Breast epithelium (tissue), 4 donors: ENCODE results near the gene ESYT1. TPM values are rescaled to one million over a fixed set of nuclear protein-coding genes. Genes with fewer than 3 reads are reported as not detected.
"Not testable (repeated sequence)": the region's sequence is repeated elsewhere in the genome, so short reads cannot be mapped to it uniquely, and the experiment has no call there.

Source experiments
- DNase-seq, 2 donors: peaks; one replicate each; pipeline ENCODE4 v3.0.0-alpha.2; 2019; ENCODE audit warnings: low spot score in 2 of 2
- H3K27ac ChIP-seq, 2 donors: fragments of 200-600 bp; sonication (generic) in 1 of 2; one replicate each; pipeline ENCODE4 v1.5.1; 2016 to 2019; ENCODE audit warnings: mild to moderate bottlenecking in 1 of 2
- H3K27me3 ChIP-seq, 2 donors: fragments of 200-600 bp; sonication (generic) in 1 of 2; one replicate each; pipeline versions ENCODE4 v1.5.1 to v1.6.0; 2017 to 2019; ENCODE audit warnings: control low read depth in 1 of 2, mild to moderate bottlenecking in 1 of 2
- H3K36me3 ChIP-seq: fragments of 200-600 bp; one replicate; pipeline ENCODE4 v1.5.1; 2019
- H3K4me1 ChIP-seq, 2 donors: fragments of 200-600 bp; sonication (generic); one replicate each; pipeline ENCODE4 v1.5.1; 2016 to 2019; ENCODE audit warnings: control low read depth in 1 of 2
- H3K4me3 ChIP-seq, 3 donors: fragments of 200-600 bp; sonication (generic); 1 replicate in 2 of 3; 2 replicates in 1 of 3; pipeline ENCODE4 v1.5.1; 2016 to 2019; ENCODE audit warnings: mild to moderate bottlenecking in 3 of 3, moderate library complexity in 2 of 3
- H3K9me3 ChIP-seq, 2 donors: fragments of 200-600 bp; sonication (generic) in 1 of 2; one replicate each; pipeline ENCODE4 v1.5.1; 2016 to 2019; ENCODE audit warnings: control low read depth in 1 of 2
- CTCF ChIP-seq, 3 donors: fragments of 450-650 bp; IDR thresholded peaks; one replicate each; pipeline ENCODE4 v1.5.1; 2016 to 2017; ENCODE audit warnings: antibody characterized with exemption in 3 of 3, mild to moderate bottlenecking in 3 of 3, moderate library complexity in 3 of 3
- POLR2A ChIP-seq: fragments of 450-650 bp; IDR thresholded peaks from one replicate; pipeline ENCODE4 v1.6.1; 2016; ENCODE audit warnings: antibody characterized with exemption, mild to moderate bottlenecking, moderate library complexity
- POLR2AphosphoS5 ChIP-seq, 3 donors: sonication (generic); formaldehyde crosslinking; IDR thresholded peaks; one replicate each; pipeline ENCODE4 v1.6.1; 2017; ENCODE audit warnings: antibody characterized with exemption in 3 of 3
- intact Hi-C: fragments of 100-400 bp; cut with DNase I; formaldehyde crosslinking; loops from one replicate; pipeline ENCODE4 v1.15.1; 2023; ENCODE audit warnings: low total_unique reads
- total RNA-seq, 3 donors: library from RNA; depleted of rRNA; stranded (reverse); fragments of >200 nt; gene quantifications; one replicate each; pipeline ENCODE4 v1.1.0, GENCODE V29; 2016

The ESYT1 gene
- total RNA-seq, 3 donors from 2014 or later: 132 to 243 (median 146) TPM

DNA sequence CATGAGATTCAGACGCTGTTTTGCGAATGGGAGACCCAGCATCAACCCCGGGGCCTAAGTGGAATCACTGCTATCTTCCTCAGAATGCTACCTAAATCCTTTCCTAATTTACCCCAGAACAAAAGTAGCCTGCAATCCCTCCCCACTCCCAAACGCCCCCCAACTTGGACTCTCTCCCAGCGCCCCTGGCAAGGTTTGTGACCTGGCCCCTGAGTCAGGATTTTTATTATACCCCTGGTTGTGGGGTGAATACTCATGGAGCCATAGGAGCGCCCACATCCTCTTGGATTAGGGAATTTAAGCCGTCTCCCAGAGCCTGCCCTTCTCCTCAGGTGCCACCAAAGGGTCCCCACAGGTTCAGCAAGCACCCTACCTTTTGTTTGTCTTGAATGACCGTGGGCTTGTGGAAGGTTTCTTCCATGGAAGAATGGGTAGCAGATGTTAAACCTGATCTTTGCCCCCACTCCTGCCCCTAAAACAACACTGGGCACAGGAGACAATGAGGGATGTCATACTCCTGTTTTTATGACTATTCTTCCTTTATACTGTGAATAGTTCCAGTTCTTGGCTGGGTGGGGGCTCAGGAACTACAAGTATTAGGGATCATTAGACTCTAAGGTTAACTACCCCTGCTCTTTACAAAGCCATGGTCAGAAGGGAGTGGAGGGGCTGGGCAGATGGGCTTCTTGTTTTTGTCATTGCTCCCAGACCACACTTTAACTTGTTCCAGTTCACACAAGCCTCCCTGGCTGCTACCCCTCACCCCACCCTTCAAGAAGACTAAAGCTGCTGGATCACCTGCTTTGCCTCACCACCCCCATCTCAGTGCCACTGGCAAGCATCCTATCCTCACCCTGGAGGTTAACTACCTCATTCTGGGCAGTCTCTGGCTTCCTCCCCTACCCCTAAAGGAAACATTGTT lies 24.9 kb downstream of the ESYT1 start:
- peak overlapping the region; percentile 60 to 75 (median 69) for H3K4me3 ChIP-seq
- H3K9me3 ChIP-seq: no peaks in the 10 kb centered on the region
- H3K36me3 ChIP-seq: no peaks in the 10 kb centered on the region
- DNase-seq: no peak
- peak overlapping the region; percentile 95 to 97 for H3K27ac ChIP-seq
- no peaks in the 10 kb centered on the region for H3K27me3 ChIP-seq
- peaks cover 4 to 16% of the 10 kb centered on the region in 2 donors for H3K4me1 ChIP-seq
- intact Hi-C loops: no loop called here
- no peak for TF ChIP-seq CTCF (IDR thresholded peaks at IDR 0.05)
- peak; percentile 1 for TF ChIP-seq POLR2A

DNA sequence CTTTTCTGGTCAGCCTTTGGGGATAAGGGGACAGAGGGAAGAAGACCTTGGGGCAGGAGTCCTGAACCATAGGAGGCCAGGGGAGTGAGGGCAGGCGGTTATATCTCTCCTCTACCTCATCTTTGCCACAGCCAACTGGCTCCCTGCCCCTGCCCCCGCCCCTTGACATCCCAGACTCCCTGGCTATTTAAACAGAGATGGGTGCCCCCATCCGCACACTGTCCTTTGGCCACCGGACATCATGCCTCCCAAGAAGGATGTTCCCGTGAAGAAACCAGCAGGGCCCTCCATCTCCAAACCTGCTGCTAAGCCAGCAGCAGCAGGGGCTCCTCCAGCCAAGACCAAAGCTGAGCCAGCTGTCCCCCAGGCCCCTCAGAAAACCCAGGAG lies 25.6 kb downstream of the ESYT1 start:
- peak overlapping the region in 1 of 2 donors; percentile 95 for H3K27ac ChIP-seq
- peak overlapping the region in 1 of 3 donors; percentile 75 for H3K4me3 ChIP-seq
- no peak for DNase-seq
- H3K9me3 ChIP-seq: no peaks in the 10 kb centered on the region
- intact Hi-C loops: no loop called here
- no peaks in the 10 kb centered on the region for H3K27me3 ChIP-seq
- no peaks in the 10 kb centered on the region for H3K36me3 ChIP-seq
- no peak for TF ChIP-seq POLR2A
- no peak for TF ChIP-seq POLR2AphosphoS5 (IDR thresholded peaks at IDR 0.05)
- no peak for TF ChIP-seq CTCF (IDR thresholded peaks at IDR 0.05)
- H3K4me1 ChIP-seq: peaks cover 4 to 16% of the 10 kb centered on the region in 2 donors

GRCh38 chr12:56154246-56154771 lies 26.2 kb downstream of the ESYT1 start:
- DNase-seq: no peak
- Histone ChIP-seq H3K4me3 (no peak overlapping the region), H3K36me3 (no peaks in the 10 kb centered on the region), H3K4me1 (peaks cover 4 to 16% of the 10 kb centered on the region in 2 donors), H3K9me3 (no peaks in the 10 kb centered on the region), H3K27me3 (no peaks in the 10 kb centered on the region), H3K27ac (peak overlapping the region in 1 of 2 donors; percentile 8)
- TF ChIP-seq CTCF (IDR thresholded peaks at IDR 0.05) (no peak), POLR2A (no peak), POLR2AphosphoS5 (IDR thresholded peaks at IDR 0.05) (no peak)
- intact Hi-C loops: no loop called here

DNA sequence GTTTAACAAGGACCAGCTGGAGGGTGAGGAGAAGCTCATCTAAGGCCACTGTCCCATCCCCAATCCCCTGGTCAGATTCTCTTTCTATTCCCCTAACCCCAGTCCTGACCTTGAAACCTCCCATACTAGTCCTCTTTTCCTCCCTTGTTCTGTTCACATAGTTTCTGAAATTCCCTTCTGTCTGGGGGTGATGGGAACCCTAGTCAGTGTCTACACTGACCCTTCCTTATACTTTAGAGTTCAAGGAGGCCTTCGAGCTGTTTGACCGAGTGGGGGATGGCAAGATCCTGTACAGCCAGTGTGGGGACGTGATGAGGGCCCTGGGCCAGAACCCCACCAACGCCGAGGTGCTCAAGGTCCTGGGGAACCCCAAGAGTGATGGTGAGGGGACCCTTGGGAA lies 26.8 kb downstream of the ESYT1 start:
- no peak overlapping the region for H3K4me3 ChIP-seq
- H3K27ac ChIP-seq: no peak overlapping the region
- H3K36me3 ChIP-seq: no peaks in the 10 kb centered on the region
- no peak for DNase-seq
- peaks cover 4 to 21% of the 10 kb centered on the region in 2 donors for H3K4me1 ChIP-seq
- no peaks in the 10 kb centered on the region for H3K9me3 ChIP-seq
- TF ChIP-seq POLR2A: no peak
- no peak for TF ChIP-seq POLR2AphosphoS5 (IDR thresholded peaks at IDR 0.05)
- no peak for TF ChIP-seq CTCF (IDR thresholded peaks at IDR 0.05)
- H3K27me3 ChIP-seq: no peaks in the 10 kb centered on the region
- intact Hi-C loops: loop anchor here (5.0 kb wide), 1 partner anchor 33 kb away; no protein-coding TSS in a partner anchor

DNA sequence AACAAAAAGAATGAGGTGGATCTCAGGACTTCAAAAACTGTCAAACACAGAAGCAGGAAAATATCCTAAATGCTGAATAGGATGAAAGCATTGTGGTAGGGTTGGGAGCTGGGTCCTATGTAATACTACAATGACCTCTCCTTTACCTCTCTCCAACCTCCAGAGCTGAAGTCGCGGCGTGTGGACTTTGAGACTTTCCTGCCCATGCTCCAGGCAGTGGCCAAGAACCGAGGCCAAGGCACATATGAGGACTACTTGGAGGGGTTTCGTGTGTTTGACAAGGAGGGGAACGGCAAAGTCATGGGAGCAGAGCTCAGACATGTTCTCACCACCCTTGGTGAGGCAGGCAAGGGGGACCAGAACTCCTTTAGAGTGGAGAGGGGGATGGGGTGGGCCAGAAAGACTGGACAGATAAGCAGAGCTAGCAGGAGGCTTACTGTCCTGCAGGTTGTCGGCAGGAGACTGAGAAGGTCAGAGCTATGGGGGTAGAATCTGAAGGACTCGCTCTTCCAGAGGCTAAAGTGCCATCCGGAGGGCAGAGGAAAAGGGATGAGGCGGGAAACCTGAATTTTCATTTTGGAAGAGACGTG lies 27.3 kb downstream of the ESYT1 start:
- no peak overlapping the region for H3K27ac ChIP-seq
- H3K4me1 ChIP-seq: peaks cover 7 to 26% of the 10 kb centered on the region in 2 donors
- no peaks in the 10 kb centered on the region for H3K9me3 ChIP-seq
- no peak for DNase-seq
- TF ChIP-seq CTCF (IDR thresholded peaks at IDR 0.05): no peak
- TF ChIP-seq POLR2AphosphoS5 (IDR thresholded peaks at IDR 0.05): no peak
- TF ChIP-seq POLR2A: no peak
- H3K4me3 ChIP-seq: no peak overlapping the region
- no peaks in the 10 kb centered on the region for H3K36me3 ChIP-seq
- H3K27me3 ChIP-seq: no peaks in the 10 kb centered on the region
- intact Hi-C loops: loop anchor here (5.0 kb wide), 1 partner anchor 33 kb away; no protein-coding TSS in a partner anchor

- peak overlapping the region; percentile 100 for H3K27ac ChIP-seq
- intact Hi-C loops: loop anchor here (5.0 kb wide), 1 partner anchor 34 kb away; no protein-coding TSS in a partner anchor
- not testable (repeated sequence) for DNase-seq, H3K36me3 ChIP-seq, H3K9me3 ChIP-seq, H3K27me3 ChIP-seq
- peak overlapping the region; percentile 89 to 97 (median 94) for H3K4me3 ChIP-seq
- H3K4me1 ChIP-seq: peaks cover 4 to 35% of the 10 kb centered on the region in 2 donors
Measured at GRCh38 chr12:56156464-56157200, 28.6 kb downstream of the ESYT1 start.
